Activated CD4-positive, CD25-positive, alpha-beta regulatory T cell treated with anti-CD3 and anti-CD28 coated beads, Interleukin-2, amount 50 U/mL, for 24 hours (primary cell): ENCODE results near the gene SLC8A2.
A peak's percentile ranks its signal among the peaks of the same experiment; 100 is the strongest.

Source experiments
- ATAC-seq, 2 donors: fragments of 150-1000 bp; cut with Tn5 transposase; one replicate each; pipeline ENCODE4 v1.10.0; 2021; ENCODE audit warnings: mild to moderate bottlenecking in 1 of 2, moderate library complexity in 1 of 2

Gene SLC8A2

GRCh38 chr19:47471733-47472457, at the start of gene SLC8A2:
SLC8A2 (minus strand) TSS chr19:47471893; CDS start chr19:47466403, 5,490 bp downstream.
- peak; percentile 43 to 55 for ATAC-seq

- no peak for ATAC-seq
These were observed 49.1 kb upstream of the SLC8A2 start for GRCh38 chr19:47520839-47521238.

- ATAC-seq, result no peak
These were observed 48.7 kb upstream of the SLC8A2 start for GRCh38 chr19:47520343-47520806.

GRCh38 chr19:47518854-47519253, 47.2 kb upstream of the SLC8A2 start:
- ATAC-seq, result no peak

- no peak for ATAC-seq
These were observed 46.4 kb upstream of the SLC8A2 start for GRCh38 chr19:47518139-47518538.

- peak; percentile 90 to 96 for ATAC-seq
These were observed 43.3 kb upstream of the SLC8A2 start, which contains the start of gene NAPA for GRCh38 chr19:47514869-47515588. NAPA (minus strand) TSS chr19:47515063; CDS start chr19:47514940, 123 bp downstream.

GRCh38 chr19:47514151-47514868, 42.6 kb upstream of the SLC8A2 start:
- ATAC-seq, result no peak

- ATAC-seq, result no peak
These were observed 41.2 kb upstream of the SLC8A2 start for GRCh38 chr19:47512948-47513319.

GRCh38 chr19:47512183-47512947, 40.7 kb upstream of the SLC8A2 start:
- no peak for ATAC-seq

GRCh38 chr19:47511681-47512080, 40.0 kb upstream of the SLC8A2 start:
- ATAC-seq, result no peak

GRCh38 chr19:47511128-47511517, 39.4 kb upstream of the SLC8A2 start:
- ATAC-seq, result no peak

- no peak for ATAC-seq
These were observed 38.9 kb upstream of the SLC8A2 start for GRCh38 chr19:47510516-47511127.

GRCh38 chr19:47509973-47510372, 38.3 kb upstream of the SLC8A2 start:
- no peak for ATAC-seq

- ATAC-seq, result no peak
These were observed 37.6 kb upstream of the SLC8A2 start for GRCh38 chr19:47509170-47509847.

GRCh38 chr19:47508721-47509120, 37.0 kb upstream of the SLC8A2 start:
- no peak for ATAC-seq

GRCh38 chr19:47507924-47508553, 36.3 kb upstream of the SLC8A2 start:
- no peak for ATAC-seq

- ATAC-seq, result no peak
These were observed 35.3 kb upstream of the SLC8A2 start for GRCh38 chr19:47507012-47507411.

- ATAC-seq, result no peak
These were observed 34.8 kb upstream of the SLC8A2 start for GRCh38 chr19:47506459-47506858.

GRCh38 chr19:47505506-47505905, 33.8 kb upstream of the SLC8A2 start:
- no peak for ATAC-seq

- ATAC-seq, result no peak
These were observed 32.1 kb upstream of the SLC8A2 start for GRCh38 chr19:47503826-47504150.

- no peak for ATAC-seq
These were observed 31.6 kb upstream of the SLC8A2 start for GRCh38 chr19:47503130-47503825.
